Thoracic aorta (tissue), 2 donors: ENCODE results near the gene LGR4. TPM values are rescaled to one million over a fixed set of nuclear protein-coding genes. Genes with fewer than 3 reads are reported as not detected.

ENCODE experiments used
- ATAC-seq: fragments of 150-250 bp; one replicate; pipeline ENCODE4 v1.8.0; 2017; ENCODE audit warnings: low read depth; ENCODE audit not compliant: insufficient number of reproducible peaks, low FRiP score
- DNase-seq: peaks from one replicate; pipeline ENCODE4 v3.0.0-alpha.2; 2020; ENCODE audit warnings: low spot score
- H3K27ac ChIP-seq, 2 donors: fragments of 200-600 bp; sonication (generic); 1 replicate in 1 of 2; 2 replicates in 1 of 2; pipeline ENCODE4 v1.5.1; 2016; ENCODE audit warnings: mild to moderate bottlenecking in 2 of 2, moderate library complexity in 2 of 2
- H3K27me3 ChIP-seq: fragments of 200-600 bp; sonication (generic); replicated peaks from 2 replicates; pipeline ENCODE4 v1.6.0; 2016; ENCODE audit warnings: mild to moderate bottlenecking; ENCODE audit not compliant: insufficient read depth
- H3K36me3 ChIP-seq: fragments of 200-600 bp; sonication (generic); one replicate; pipeline ENCODE4 v1.5.1; 2016
- H3K4me1 ChIP-seq, 2 donors: fragments of 200-600 bp; sonication (generic); 1 replicate in 1 of 2; 2 replicates in 1 of 2; pipeline versions ENCODE4 v1.5.1 to v1.6.0; 2016; ENCODE audit warnings: low read depth in 2 of 2, mild to moderate bottlenecking in 1 of 2; ENCODE audit not compliant: control insufficient read depth in 1 of 2
- H3K4me3 ChIP-seq: fragments of 200-600 bp; sonication (generic); 2 replicates; pipeline ENCODE4 v1.5.1; 2016; ENCODE audit warnings: mild to moderate bottlenecking
- H3K9me3 ChIP-seq: fragments of 200-600 bp; sonication (generic); 2 replicates; pipeline ENCODE4 v1.5.1; 2016
- CTCF ChIP-seq: fragments of 200-600 bp; sonication (generic); IDR thresholded peaks from one replicate; pipeline ENCODE4 v1.5.1; 2019; ENCODE audit warnings: antibody characterized with exemption
- total RNA-seq, 2 donors: library from RNA; depleted of rRNA; stranded (reverse); fragments of >200 nt; gene quantifications; one replicate each; pipeline versions ENCODE4 v1.1.0 to v1.2.3, GENCODE V29; 2016

LGR4 gene
- total RNA-seq, 2 donors from 2014 or later: 26.4 to 48.6 TPM

GRCh38 chr11:27497284-27497866 lies 24.8 kb upstream of the LGR4 start:
- Histone ChIP-seq H3K27me3 (no peaks in the 10 kb centered on the region), H3K36me3 (no peaks in the 10 kb centered on the region), H3K4me3 (no peak overlapping the region), H3K9me3 (no peaks in the 10 kb centered on the region), H3K4me1 (peaks cover 6 to 14% of the 10 kb centered on the region in 2 donors), H3K27ac (no peak overlapping the region)
- DNase-seq (no peak), ATAC-seq (no peak)
- TF ChIP-seq CTCF: peak; percentile 45

GRCh38 chr11:27496461-27496860 lies 23.9 kb upstream of the LGR4 start:
- no peak for TF ChIP-seq CTCF
- H3K4me3 ChIP-seq: no peak overlapping the region
- peaks cover under 1% of the 10 kb centered on the region for H3K36me3 ChIP-seq
- H3K4me1 ChIP-seq: peaks cover 6 to 14% of the 10 kb centered on the region in 2 donors
- no peak overlapping the region for H3K27ac ChIP-seq
- H3K27me3 ChIP-seq: no peaks in the 10 kb centered on the region
- DNase-seq (no peak), ATAC-seq (no peak)
- no peaks in the 10 kb centered on the region for H3K9me3 ChIP-seq

GRCh38 chr11:27495710-27496300 lies 23.2 kb upstream of the LGR4 start:
- H3K4me1 ChIP-seq: peaks cover 6 to 14% of the 10 kb centered on the region in 2 donors
- no peak for TF ChIP-seq CTCF
- peaks cover 3% of the 10 kb centered on the region for H3K36me3 ChIP-seq
- no peak overlapping the region for H3K4me3 ChIP-seq
- DNase-seq: no peak
- no peak for ATAC-seq
- H3K27me3 ChIP-seq: no peaks in the 10 kb centered on the region
- no peak overlapping the region for H3K27ac ChIP-seq
- H3K9me3 ChIP-seq: no peaks in the 10 kb centered on the region

GRCh38 chr11:27489092-27489491 lies 16.5 kb upstream of the LGR4 start:
- H3K36me3 ChIP-seq: peaks cover 3% of the 10 kb centered on the region
- no peak overlapping the region for H3K4me3 ChIP-seq
- no peak overlapping the region for H3K27ac ChIP-seq
- ATAC-seq: no peak
- H3K27me3 ChIP-seq: no peaks in the 10 kb centered on the region
- no peaks in the 10 kb centered on the region for H3K4me1 ChIP-seq
- TF ChIP-seq CTCF: no peak
- no peaks in the 10 kb centered on the region for H3K9me3 ChIP-seq
- DNase-seq: no peak

GRCh38 chr11:27487706-27488105 lies 15.1 kb upstream of the LGR4 start:
- Histone ChIP-seq H3K4me1 (no peaks in the 10 kb centered on the region), H3K36me3 (peaks cover 3% of the 10 kb centered on the region), H3K9me3 (no peaks in the 10 kb centered on the region), H3K4me3 (no peak overlapping the region), H3K27me3 (no peaks in the 10 kb centered on the region), H3K27ac (no peak overlapping the region)
- no peak for TF ChIP-seq CTCF
- DNase-seq (no peak), ATAC-seq (no peak)
